SK-N-SH (cell line): Measurements from ENCODE around the gene CAPNS1. TPM values are rescaled to one million over a fixed set of nuclear protein-coding genes. Genes with fewer than 3 reads are reported as not detected.
"Not testable (repeated sequence)": the region's sequence is repeated elsewhere in the genome, so short reads cannot be mapped to it uniquely, and the experiment has no call there.

Experiments used
- CTCF ChIA-PET: fragments of 300-600, 350-600 bp; formaldehyde crosslinking; extraction: SDS; loops from one replicate; lab custom pipeline; 2021; lab: Yijun Ruan, JAX
- POLR2A ChIA-PET: fragments of 350-600 bp; sonication (Branson Sonifier 250); formaldehyde crosslinking; extraction: SDS; loops from one replicate; lab custom pipeline; 2020; ENCODE audit warnings: antibody characterized with exemption, inconsistent platforms; lab: Yijun Ruan, JAX
- DNase-seq: peaks from one replicate; pipeline ENCODE4 v3.0.0; 2012
- H2AFZ ChIP-seq: fragments of 200-600 bp; sonication (generic); 2 replicates; pipeline ENCODE4 v1.8.1; 2016; ENCODE audit warnings: antibody characterized with exemption, mild to moderate bottlenecking, low read depth
- H3F3A ChIP-seq: fragments of 200-600 bp; sonication (generic); replicated peaks from 2 replicates; pipeline ENCODE3; 2016; ENCODE audit warnings: antibody characterized with exemption, mild to moderate bottlenecking; ENCODE audit not compliant: insufficient read depth
- H3K27ac ChIP-seq, 2 experiments: fragments of 200-500 bp in 1 of 2; fragments of 200-600 bp in 1 of 2; sonication (Bioruptor generic) in 1 of 2; sonication (generic), shearing (Covaris generic) in 1 of 2; 2 replicates each; pipeline versions ENCODE4 v1.5.1 to v1.6.1; 2014 to 2016; ENCODE audit warnings: low read depth in 2 of 2, inconsistent platforms in 1 of 2, low read length in 1 of 2, mild to moderate bottlenecking in 1 of 2, mixed read lengths in 1 of 2
- H3K27me3 ChIP-seq: fragments of 200-600 bp; sonication (generic), shearing (Covaris generic); 2 replicates; pipeline ENCODE4 v1.6.1; 2016; ENCODE audit warnings: mixed run types; ENCODE audit not compliant: insufficient read depth
- H3K36me3 ChIP-seq, 2 experiments: fragments of 200-500 bp in 1 of 2; fragments of 200-600 bp in 1 of 2; sonication (Bioruptor generic) in 1 of 2; sonication (generic) in 1 of 2; replicated peaks in 1 of 2; 2 replicates each; pipeline versions ENCODE3 to v1.5.1; 2014 to 2016; ENCODE audit warnings: low read length in 1 of 2, mild to moderate bottlenecking in 1 of 2; ENCODE audit not compliant: insufficient read depth in 2 of 2, control insufficient read depth in 1 of 2
- H3K4me1 ChIP-seq, 2 experiments: fragments of 200-500 bp in 1 of 2; fragments of 200-600 bp in 1 of 2; sonication (Bioruptor generic) in 1 of 2; sonication (generic), shearing (Covaris generic) in 1 of 2; 2 replicates each; pipeline versions ENCODE4 v1.5.1 to v1.6.1; 2014 to 2016; ENCODE audit warnings: low read depth in 1 of 2, low read length in 1 of 2, mixed run types in 1 of 2; ENCODE audit not compliant: insufficient read depth in 2 of 2, control insufficient read depth in 1 of 2
- H3K4me2 ChIP-seq: fragments of 200-600 bp; sonication (generic), shearing (Covaris generic); 2 replicates; pipeline ENCODE4 v1.6.1; 2017; ENCODE audit warnings: mixed run types
- H3K4me3 ChIP-seq, 2 experiments: fragments of 200-500 bp in 1 of 2; fragments of 200-600 bp in 1 of 2; sonication (Bioruptor generic) in 1 of 2; sonication (generic), shearing (Covaris generic) in 1 of 2; 2 replicates each; pipeline versions ENCODE4 v1.5.1 to v1.8.1; 2014 to 2016; ENCODE audit warnings: low read depth in 2 of 2, inconsistent platforms in 1 of 2, low read length in 1 of 2, mild to moderate bottlenecking in 1 of 2, mixed read lengths in 1 of 2, moderate library complexity in 1 of 2
- H3K79me2 ChIP-seq: fragments of 200-600 bp; sonication (generic); 2 replicates; pipeline ENCODE4 v1.8.1; 2017; ENCODE audit warnings: mild to moderate bottlenecking; ENCODE audit not compliant: insufficient read depth
- H3K9ac ChIP-seq: fragments of 200-600 bp; sonication (generic); 2 replicates; pipeline ENCODE4 v1.6.1; 2017; ENCODE audit warnings: mixed run types
- H3K9me2 ChIP-seq: fragments of 200-600 bp; sonication (generic); 2 replicates; pipeline ENCODE4 v1.6.1; 2017; ENCODE audit warnings: mixed run types
- H3K9me3 ChIP-seq: fragments of 200-600 bp; sonication (generic); 2 replicates; pipeline ENCODE4 v1.6.1; 2017; ENCODE audit warnings: mixed run types, mild to moderate bottlenecking, moderate library complexity
- H4K20me1 ChIP-seq: fragments of 200-600 bp; sonication (generic); 2 replicates; pipeline ENCODE4 v1.6.1; 2017; ENCODE audit warnings: mild to moderate bottlenecking, mixed run types; ENCODE audit not compliant: insufficient read depth
- EP300 ChIP-seq, 2 experiments: IDR thresholded peaks; 2 replicates each; pipeline versions ENCODE4 v1.4.0 to v1.6.1; 2012; ENCODE audit warnings: borderline replicate concordance in 1 of 2, low read depth in 1 of 2, low read length in 1 of 2
- EZH2phosphoT487 ChIP-seq: fragments of 200-600 bp; sonication (generic); IDR thresholded peaks from 2 replicates; pipeline ENCODE4 v1.6.1; 2017; ENCODE audit warnings: low read depth, mixed run types, mild to moderate bottlenecking, antibody characterized with exemption, moderate library complexity, borderline replicate concordance
- FOSL2 ChIP-seq: IDR thresholded peaks from 2 replicates; pipeline ENCODE4 v1.4.0; 2012; ENCODE audit warnings: low read depth, mild to moderate bottlenecking, moderate library complexity, borderline replicate concordance
- FOXM1 ChIP-seq: IDR thresholded peaks from 2 replicates; pipeline ENCODE4 v1.4.0; 2012; ENCODE audit warnings: low read depth, mild to moderate bottlenecking
- JUND ChIP-seq: IDR thresholded peaks from 2 replicates; pipeline ENCODE4 v1.4.0; 2012
- MEF2A ChIP-seq: IDR thresholded peaks from 2 replicates; pipeline ENCODE4 v1.4.0; 2012; ENCODE audit warnings: low read depth, borderline replicate concordance
- MXI1 ChIP-seq: IDR thresholded peaks from 2 replicates; pipeline ENCODE4 v1.6.1; 2012; ENCODE audit warnings: mild to moderate bottlenecking, low read depth, low read length, improper control_type of control experiment
- NRF1 ChIP-seq: IDR thresholded peaks from 2 replicates; pipeline ENCODE4 v1.6.1; 2012; ENCODE audit warnings: low read depth, mild to moderate bottlenecking, low read length
- POLR2AphosphoS5 ChIP-seq: IDR thresholded peaks from 2 replicates; pipeline ENCODE4 v1.6.1; 2012; ENCODE audit warnings: low read depth, low read length
- RAD21 ChIP-seq: IDR thresholded peaks from 2 replicates; pipeline ENCODE4 v1.6.1; 2012; ENCODE audit warnings: mild to moderate bottlenecking, low read length
- RCOR1 ChIP-seq: fragments of 150-350 bp; IDR thresholded peaks from 2 replicates; pipeline ENCODE4 v1.6.1; 2017; ENCODE audit warnings: antibody characterized with exemption, low read length
- SIN3A ChIP-seq: IDR thresholded peaks from 2 replicates; pipeline ENCODE4 v1.6.1; 2012; ENCODE audit warnings: low read depth, mild to moderate bottlenecking, low read length, moderate library complexity, borderline replicate concordance
- SMC3 ChIP-seq: IDR thresholded peaks from 2 replicates; pipeline ENCODE4 v1.6.1; 2012; ENCODE audit warnings: low read depth, low read length, improper control_type of control experiment
- TAF1 ChIP-seq: IDR thresholded peaks from 2 replicates; pipeline ENCODE4 v1.6.1; 2012; ENCODE audit warnings: low read depth, mild to moderate bottlenecking, low read length, moderate library complexity, borderline replicate concordance
- whole genome bisulfite sequencing: methylation state at CpG from one replicate; pipeline ENCODE4 v1.1.6; 2017; ENCODE audit warnings: low lambda C conversion rate; 5-methylcytosine and 5-hydroxymethylcytosine counted together
- polyA plus RNA-seq, 3 experiments: library from polyadenylated mRNA; depleted of rRNA; stranded (reverse); fragments of >200 nt; gene quantifications; 2 replicates each; pipeline ENCODE4 v1.2.3, GENCODE V29; 2012
- TF ChIP-seq, protein P1 (sequence below): fragments of 150-350 bp; IDR thresholded peaks from 2 replicates; pipeline ENCODE4 v1.6.1; 2016; ENCODE audit warnings: mild to moderate bottlenecking, low read depth, low read length
- TF ChIP-seq, protein P2 (sequence below): IDR thresholded peaks from 2 replicates; pipeline ENCODE4 v1.6.1; 2012; ENCODE audit warnings: mild to moderate bottlenecking, low read depth, low read length, moderate library complexity
- TF ChIP-seq, protein P3 (sequence below): fragments of 200-600 bp; sonication (generic); IDR thresholded peaks from 2 replicates; pipeline ENCODE4 v1.6.1; 2017; ENCODE audit warnings: antibody characterized with exemption, mild to moderate bottlenecking, moderate library complexity
- TF ChIP-seq, protein P4 (sequence below): IDR thresholded peaks from 2 replicates; pipeline ENCODE4 v1.4.0; 2012; ENCODE audit warnings: low read depth, borderline replicate concordance

CAPNS1 gene
- polyA plus RNA-seq, 1 of the 3 experiments (the other 2 are of a cell fraction): 999 TPM

DNA sequence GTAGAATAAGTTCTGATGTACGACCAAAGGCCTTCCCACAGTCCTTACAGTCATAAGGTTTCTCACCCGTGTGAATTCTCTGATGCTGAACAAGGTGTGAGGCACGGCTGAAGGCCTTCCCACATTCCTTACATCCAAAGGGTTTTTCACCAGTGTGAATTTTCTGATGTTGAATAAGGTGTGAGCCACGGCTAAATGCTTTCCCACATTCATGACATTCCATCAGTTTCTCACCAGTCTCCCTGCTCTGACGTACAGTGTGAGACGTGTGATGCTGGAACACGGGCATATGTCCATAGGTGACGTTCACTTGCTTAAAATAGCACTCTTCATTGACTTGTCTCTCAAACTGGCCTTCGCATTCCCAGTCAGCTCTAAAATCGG is 43.4 kb downstream of the CAPNS1 start:
- H3K27ac ChIP-seq: no peak overlapping the region
- DNase-seq: no peak
- CTCF ChIA-PET: interaction anchor here (1.6 kb wide), 1 partner anchor 56 kb away, joined by 3 read pairs; no protein-coding TSS in a partner anchor
- H3F3A ChIP-seq: no peaks in the 10 kb centered on the region
- POLR2A ChIA-PET: no interaction called here
- H4K20me1 ChIP-seq: no peaks in the 10 kb centered on the region
- H3K79me2 ChIP-seq: no peaks in the 10 kb centered on the region
- no peak overlapping the region for H3K9ac ChIP-seq
- H3K9me3 ChIP-seq: no peaks in the 10 kb centered on the region
- H3K4me1 ChIP-seq: no peaks in the 10 kb centered on the region
- peaks cover 0 to 9% of the 10 kb centered on the region in 2 experiments for H3K36me3 ChIP-seq
- H2AFZ ChIP-seq: no peak overlapping the region
- no peak overlapping the region for H3K4me3 ChIP-seq
- no peak overlapping the region for H3K4me2 ChIP-seq
- TF ChIP-seq FOSL2: no peak
- TF ChIP-seq, protein P1, sequence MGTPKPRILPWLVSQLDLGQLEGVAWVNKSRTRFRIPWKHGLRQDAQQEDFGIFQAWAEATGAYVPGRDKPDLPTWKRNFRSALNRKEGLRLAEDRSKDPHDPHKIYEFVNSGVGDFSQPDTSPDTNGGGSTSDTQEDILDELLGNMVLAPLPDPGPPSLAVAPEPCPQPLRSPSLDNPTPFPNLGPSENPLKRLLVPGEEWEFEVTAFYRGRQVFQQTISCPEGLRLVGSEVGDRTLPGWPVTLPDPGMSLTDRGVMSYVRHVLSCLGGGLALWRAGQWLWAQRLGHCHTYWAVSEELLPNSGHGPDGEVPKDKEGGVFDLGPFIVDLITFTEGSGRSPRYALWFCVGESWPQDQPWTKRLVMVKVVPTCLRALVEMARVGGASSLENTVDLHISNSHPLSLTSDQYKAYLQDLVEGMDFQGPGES: no peak
- TF ChIP-seq MEF2A: no peak
- TF ChIP-seq POLR2AphosphoS5: no peak
- no peak for TF ChIP-seq NRF1
- no peak for TF ChIP-seq EP300 (IDR thresholded peaks at IDR 0.05; ENCODE audit: borderline replicate concordance in 1 of 2, low read depth in 1 of 2, low read length in 1 of 2)
- TF ChIP-seq MXI1: no peak
- no peak for TF ChIP-seq SMC3
- TF ChIP-seq SIN3A: no peak
- no peak for TF ChIP-seq RAD21
- no peak for TF ChIP-seq EZH2phosphoT487
- TF ChIP-seq, protein P2, sequence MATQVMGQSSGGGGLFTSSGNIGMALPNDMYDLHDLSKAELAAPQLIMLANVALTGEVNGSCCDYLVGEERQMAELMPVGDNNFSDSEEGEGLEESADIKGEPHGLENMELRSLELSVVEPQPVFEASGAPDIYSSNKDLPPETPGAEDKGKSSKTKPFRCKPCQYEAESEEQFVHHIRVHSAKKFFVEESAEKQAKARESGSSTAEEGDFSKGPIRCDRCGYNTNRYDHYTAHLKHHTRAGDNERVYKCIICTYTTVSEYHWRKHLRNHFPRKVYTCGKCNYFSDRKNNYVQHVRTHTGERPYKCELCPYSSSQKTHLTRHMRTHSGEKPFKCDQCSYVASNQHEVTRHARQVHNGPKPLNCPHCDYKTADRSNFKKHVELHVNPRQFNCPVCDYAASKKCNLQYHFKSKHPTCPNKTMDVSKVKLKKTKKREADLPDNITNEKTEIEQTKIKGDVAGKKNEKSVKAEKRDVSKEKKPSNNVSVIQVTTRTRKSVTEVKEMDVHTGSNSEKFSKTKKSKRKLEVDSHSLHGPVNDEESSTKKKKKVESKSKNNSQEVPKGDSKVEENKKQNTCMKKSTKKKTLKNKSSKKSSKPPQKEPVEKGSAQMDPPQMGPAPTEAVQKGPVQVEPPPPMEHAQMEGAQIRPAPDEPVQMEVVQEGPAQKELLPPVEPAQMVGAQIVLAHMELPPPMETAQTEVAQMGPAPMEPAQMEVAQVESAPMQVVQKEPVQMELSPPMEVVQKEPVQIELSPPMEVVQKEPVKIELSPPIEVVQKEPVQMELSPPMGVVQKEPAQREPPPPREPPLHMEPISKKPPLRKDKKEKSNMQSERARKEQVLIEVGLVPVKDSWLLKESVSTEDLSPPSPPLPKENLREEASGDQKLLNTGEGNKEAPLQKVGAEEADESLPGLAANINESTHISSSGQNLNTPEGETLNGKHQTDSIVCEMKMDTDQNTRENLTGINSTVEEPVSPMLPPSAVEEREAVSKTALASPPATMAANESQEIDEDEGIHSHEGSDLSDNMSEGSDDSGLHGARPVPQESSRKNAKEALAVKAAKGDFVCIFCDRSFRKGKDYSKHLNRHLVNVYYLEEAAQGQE: no peak
- TF ChIP-seq FOXM1: no peak
- no peak for TF ChIP-seq RCOR1
- no peak for TF ChIP-seq TAF1
- TF ChIP-seq JUND: no peak
- TF ChIP-seq, protein P3, sequence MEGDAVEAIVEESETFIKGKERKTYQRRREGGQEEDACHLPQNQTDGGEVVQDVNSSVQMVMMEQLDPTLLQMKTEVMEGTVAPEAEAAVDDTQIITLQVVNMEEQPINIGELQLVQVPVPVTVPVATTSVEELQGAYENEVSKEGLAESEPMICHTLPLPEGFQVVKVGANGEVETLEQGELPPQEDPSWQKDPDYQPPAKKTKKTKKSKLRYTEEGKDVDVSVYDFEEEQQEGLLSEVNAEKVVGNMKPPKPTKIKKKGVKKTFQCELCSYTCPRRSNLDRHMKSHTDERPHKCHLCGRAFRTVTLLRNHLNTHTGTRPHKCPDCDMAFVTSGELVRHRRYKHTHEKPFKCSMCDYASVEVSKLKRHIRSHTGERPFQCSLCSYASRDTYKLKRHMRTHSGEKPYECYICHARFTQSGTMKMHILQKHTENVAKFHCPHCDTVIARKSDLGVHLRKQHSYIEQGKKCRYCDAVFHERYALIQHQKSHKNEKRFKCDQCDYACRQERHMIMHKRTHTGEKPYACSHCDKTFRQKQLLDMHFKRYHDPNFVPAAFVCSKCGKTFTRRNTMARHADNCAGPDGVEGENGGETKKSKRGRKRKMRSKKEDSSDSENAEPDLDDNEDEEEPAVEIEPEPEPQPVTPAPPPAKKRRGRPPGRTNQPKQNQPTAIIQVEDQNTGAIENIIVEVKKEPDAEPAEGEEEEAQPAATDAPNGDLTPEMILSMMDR: no peak
- TF ChIP-seq, protein P4, sequence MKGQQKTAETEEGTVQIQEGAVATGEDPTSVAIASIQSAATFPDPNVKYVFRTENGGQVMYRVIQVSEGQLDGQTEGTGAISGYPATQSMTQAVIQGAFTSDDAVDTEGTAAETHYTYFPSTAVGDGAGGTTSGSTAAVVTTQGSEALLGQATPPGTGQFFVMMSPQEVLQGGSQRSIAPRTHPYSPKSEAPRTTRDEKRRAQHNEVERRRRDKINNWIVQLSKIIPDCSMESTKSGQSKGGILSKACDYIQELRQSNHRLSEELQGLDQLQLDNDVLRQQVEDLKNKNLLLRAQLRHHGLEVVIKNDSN: no peak
- no peaks in the 10 kb centered on the region for H3K9me2 ChIP-seq
- 91% methylated on average over 10 of the region's 10 CpGs for WGBS
- H3K27me3 ChIP-seq: no peaks in the 10 kb centered on the region

DNA sequence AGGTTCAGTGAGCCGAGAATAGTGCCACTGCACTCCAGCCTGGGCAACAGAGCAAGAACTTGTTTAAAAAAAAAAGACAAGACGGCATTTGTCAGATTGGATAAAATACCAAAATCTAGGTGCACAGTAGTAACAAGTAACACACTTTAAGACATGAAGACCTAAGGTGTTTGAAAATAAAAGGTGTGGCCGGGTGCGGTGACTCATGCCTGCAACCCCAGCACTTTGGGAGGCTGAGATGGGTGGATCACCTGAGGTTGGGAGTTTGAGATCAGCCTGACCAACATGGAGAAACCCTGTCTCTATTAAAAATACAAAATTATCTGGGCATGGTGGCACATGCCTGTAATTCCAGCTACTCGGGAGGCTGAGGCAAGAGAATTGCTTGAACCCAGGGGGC is 46.9 kb downstream of the CAPNS1 start:
- H3F3A ChIP-seq, H3K27me3 ChIP-seq, H3K4me2 ChIP-seq, DNase-seq, H3K9me2 ChIP-seq, POLR2A ChIA-PET, H3K27ac ChIP-seq, H3K4me3 ChIP-seq, H2AFZ ChIP-seq, H3K9me3 ChIP-seq, H3K4me1 ChIP-seq, H3K9ac ChIP-seq, H4K20me1 ChIP-seq, H3K79me2 ChIP-seq: not testable (repeated sequence)
- 91% methylated on average over 5 of the region's 5 CpGs for WGBS
- H3K36me3 ChIP-seq: peaks cover 0 to 13% of the 10 kb centered on the region in 2 experiments
- CTCF ChIA-PET: interaction anchor here (1.4 kb wide), 1 partner anchor 59 kb away, joined by 4 read pairs; no protein-coding TSS in a partner anchor
